MCF 10A (cell line): ENCODE measurements around the gene RAB3D. TPM values are rescaled to one million over a fixed set of nuclear protein-coding genes. Genes with fewer than 3 reads are reported as not detected.

Source experiments
- BruUV-seq: library from RNA; stranded (reverse); fragments of 400-500 nt; replicated peaks from 2 replicates; lab custom pipeline; 2021; lab: Mats Ljungman, UMichigan
- CTCF ChIA-PET: fragments of 300-600 bp; sonication (Branson Sonifier 250); formaldehyde crosslinking; extraction: SDS; loops from one replicate; lab custom pipeline; 2021; ENCODE audit warnings: antibody characterized with exemption, inconsistent platforms; lab: Yijun Ruan, JAX
- POLR2A ChIA-PET: fragments of 300-600, 350-650 bp; sonication (Branson Sonifier 250); formaldehyde crosslinking; extraction: SDS; loops from one replicate; lab custom pipeline; 2020; ENCODE audit warnings: antibody characterized with exemption, inconsistent platforms; lab: Yijun Ruan, JAX
- DNase-seq: peaks from one replicate; pipeline ENCODE4 v3.0.0-alpha.2; 2018; ENCODE audit not compliant: unreplicated experiment
- H3K27ac Mint-ChIP-seq: one replicate; pipeline ENCODE4 v1.8.0; 2022; ENCODE audit warnings: mild to moderate bottlenecking, low read depth, mixed read lengths; ENCODE audit not compliant: unreplicated experiment
- H3K27me3 Mint-ChIP-seq: one replicate; pipeline ENCODE4 v1.8.0; 2022; ENCODE audit warnings: mixed read lengths; ENCODE audit not compliant: insufficient read depth, unreplicated experiment
- H3K36me3 Mint-ChIP-seq: one replicate; pipeline ENCODE4 v1.8.0; 2022; ENCODE audit warnings: mild to moderate bottlenecking, moderate library complexity, mixed read lengths; ENCODE audit not compliant: insufficient read depth, unreplicated experiment
- H3K4me1 Mint-ChIP-seq: one replicate; pipeline ENCODE4 v1.8.0; 2022; ENCODE audit warnings: mixed read lengths; ENCODE audit not compliant: insufficient read depth, unreplicated experiment
- H3K4me3 Mint-ChIP-seq: one replicate; pipeline ENCODE4 v1.8.0; 2022; ENCODE audit warnings: mild to moderate bottlenecking, moderate library complexity, mixed read lengths; ENCODE audit not compliant: unreplicated experiment
- H3K9me3 Mint-ChIP-seq: one replicate; pipeline ENCODE4 v1.8.0; 2022; ENCODE audit warnings: mixed read lengths; ENCODE audit not compliant: unreplicated experiment
- CTCF ChIP-seq: fragments of 200-600 bp; IDR thresholded peaks from one replicate; pipeline ENCODE4 v1.8.0; 2022; ENCODE audit warnings: antibody characterized with exemption, mild to moderate bottlenecking; ENCODE audit not compliant: unreplicated experiment
- intact Hi-C: fragments of 100-400 bp; cut with micrococcal nuclease; formaldehyde crosslinking; loops from 2 replicates; pipeline ENCODE4 v1.14.1; 2022
- total RNA-seq: library from RNA; stranded (reverse); gene quantifications from 2 replicates; pipeline ENCODE4 v1.2.3, GENCODE V29; 2022

RAB3D gene
- total RNA-seq, 1 experiment from 2014 or later, result 46.5 TPM

DNA sequence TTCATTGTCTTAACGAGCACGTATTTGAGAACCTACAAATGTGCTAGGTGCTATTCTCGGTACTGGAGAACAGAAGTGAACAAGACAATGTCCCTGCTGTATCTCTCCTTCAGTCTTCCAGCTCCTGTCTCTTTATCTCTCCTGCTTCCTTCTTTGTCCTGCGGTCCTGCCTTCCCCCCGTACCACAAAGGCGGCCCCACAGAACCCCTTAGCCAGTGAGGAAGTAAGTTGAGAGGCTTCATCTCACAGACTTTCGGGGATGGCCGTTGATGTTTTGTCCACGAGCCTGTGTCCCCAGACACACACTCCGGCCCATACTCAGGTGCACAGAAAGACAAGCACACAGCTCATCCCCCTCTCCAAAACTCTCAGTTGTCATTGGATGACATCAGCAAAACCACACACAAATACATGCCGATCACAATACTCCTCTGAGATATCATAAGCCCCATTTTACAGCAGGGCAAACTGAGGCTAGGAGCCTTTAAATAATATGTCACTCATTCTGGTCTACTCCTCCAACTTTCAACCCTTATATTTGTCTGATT is 34.5 kb upstream of the RAB3D start:
- no peaks in the 10 kb centered on the region for H3K27me3 Mint-ChIP-seq
- CTCF ChIA-PET, result interaction anchor here (0.7 to 1.2 kb wide), 5 partner anchors 61 to 1192 kb away, joined by 3 to 8 read pairs (median 4); partner anchors contain the start of gene PRKCSH
- POLR2A ChIA-PET, result interaction anchor here (0.6 to 5.6 kb wide), 20 partner anchors 8 to 285 kb away, joined by 3 to 88 read pairs (median 4); partner anchors contain the start of genes CCDC159, ECSIT, ELOF1 and LDLR
- no peak overlapping the region for H3K4me3 Mint-ChIP-seq
- H3K36me3 Mint-ChIP-seq, result peaks cover 8% of the 10 kb centered on the region
- no peak overlapping the region for H3K27ac Mint-ChIP-seq
- H3K4me1 Mint-ChIP-seq, result peaks cover 17% of the 10 kb centered on the region
- no peak for DNase-seq
- H3K9me3 Mint-ChIP-seq, result no peaks in the 10 kb centered on the region
- no peak for TF ChIP-seq CTCF
- BruUV-seq, result no TSS peak
- intact Hi-C loops, result loop anchor here (2.0 kb wide), 1 partner anchor 27 kb away; the partner anchor contains the start of genes CCDC159 and TMEM205

GRCh38 chr19:11373166-11373884 is 33.9 kb upstream of the RAB3D start:
- BruUV-seq, result no TSS peak

DNA sequence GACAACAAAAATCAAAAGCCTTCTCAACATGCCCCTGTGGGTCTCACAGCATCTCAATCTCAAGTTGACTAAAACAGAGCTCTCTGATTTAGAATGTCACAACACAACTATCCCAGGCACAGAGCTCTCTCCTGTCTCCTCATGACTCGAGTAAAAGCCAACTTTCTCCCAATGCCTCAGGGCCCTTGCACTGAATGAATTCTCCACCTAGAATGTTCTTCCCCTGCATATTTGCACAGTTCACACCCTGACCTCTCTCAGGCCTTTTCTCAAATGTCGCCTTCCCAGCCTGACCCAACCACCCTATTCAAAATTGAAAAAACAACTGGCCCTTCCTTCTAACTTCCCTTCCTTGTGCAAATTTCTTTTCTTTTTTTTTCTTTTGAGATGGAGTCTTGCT is 31.3 kb upstream of the RAB3D start:
- no peak for DNase-seq
- no peaks in the 10 kb centered on the region for H3K27me3 Mint-ChIP-seq
- H3K4me3 Mint-ChIP-seq, result no peak overlapping the region
- no peak for TF ChIP-seq CTCF
- no TSS peak for BruUV-seq
- H3K9me3 Mint-ChIP-seq, result no peaks in the 10 kb centered on the region
- H3K36me3 Mint-ChIP-seq, result peaks cover 15% of the 10 kb centered on the region
- POLR2A ChIA-PET, result interaction anchor here (0.9 to 1.9 kb wide), 2 partner anchors 11 to 32 kb away, joined by 5 read pairs; partner anchors contain the start of gene RAB3D
- H3K4me1 Mint-ChIP-seq, result no peaks in the 10 kb centered on the region
- intact Hi-C loops, result no loop called here
- CTCF ChIA-PET, result interaction anchor here (0.6 kb wide), 1 partner anchor 63 kb away, joined by 3 read pairs; no protein-coding TSS in a partner anchor
- no peak overlapping the region for H3K27ac Mint-ChIP-seq

More at GRCh38 chr19:11373166-11373884, 33.9 kb upstream of the RAB3D start:
- no peaks in the 10 kb centered on the region for H3K9me3 Mint-ChIP-seq
- no peak for TF ChIP-seq CTCF
- H3K27me3 Mint-ChIP-seq, result no peaks in the 10 kb centered on the region
- POLR2A ChIA-PET, result interaction anchor here (0.7 to 5.6 kb wide), 8 partner anchors 9 to 235 kb away, joined by 3 to 88 read pairs (median 10); partner anchors contain the start of genes CCDC159, RAB3D and TMEM205
- no peak overlapping the region for H3K27ac Mint-ChIP-seq
- intact Hi-C loops, result no loop called here
- H3K4me1 Mint-ChIP-seq, result peaks cover 11% of the 10 kb centered on the region
- H3K36me3 Mint-ChIP-seq, result peaks cover 8% of the 10 kb centered on the region
- DNase-seq, result peak; percentile 74
- CTCF ChIA-PET, result interaction anchor here (1.1 to 1.2 kb wide), 2 partner anchors 76 to 248 kb away, joined by 4 to 8 read pairs; no protein-coding TSS in a partner anchor
- H3K4me3 Mint-ChIP-seq, result no peak overlapping the region

DNA sequence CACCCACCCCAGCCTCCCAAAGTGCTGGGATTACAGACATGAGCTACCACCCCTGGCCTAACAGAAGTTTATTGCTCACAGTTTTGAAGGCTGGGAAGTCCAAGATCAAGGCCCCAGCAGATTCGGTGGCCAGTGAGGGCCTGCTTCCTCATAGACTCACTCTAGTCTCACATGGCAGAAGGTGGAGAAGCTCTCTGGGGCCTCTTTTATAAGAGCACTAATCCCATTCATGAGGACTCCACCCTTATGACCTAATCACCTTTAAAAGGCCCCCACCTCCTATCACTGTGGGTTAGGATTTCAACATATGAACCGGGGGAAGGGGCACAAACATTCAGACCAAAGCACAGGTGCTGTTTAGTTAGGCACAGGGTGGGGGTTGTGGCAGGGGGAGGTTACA is 28.1 kb upstream of the RAB3D start:
- no peaks in the 10 kb centered on the region for H3K4me1 Mint-ChIP-seq
- no peaks in the 10 kb centered on the region for H3K9me3 Mint-ChIP-seq
- intact Hi-C loops, result no loop called here
- ChIA-PET CTCF (interaction anchor here (0.8 to 1.9 kb wide), 2 partner anchors 14 to 56 kb away, joined by 5 to 6 read pairs; no protein-coding TSS in a partner anchor), POLR2A (interaction anchor here (1.6 kb wide), 1 partner anchor 21 kb away, joined by 6 read pairs; the partner anchor contains the start of genes CCDC159 and TMEM205)
- H3K4me3 Mint-ChIP-seq, result no peak overlapping the region
- DNase-seq, result no peak
- no peaks in the 10 kb centered on the region for H3K27me3 Mint-ChIP-seq
- TF ChIP-seq CTCF, result no peak
- BruUV-seq, result no TSS peak
- H3K27ac Mint-ChIP-seq, result no peak overlapping the region
- H3K36me3 Mint-ChIP-seq, result peaks cover 31% of the 10 kb centered on the region
